HG03139 (cell line): Measurements from ENCODE around the gene TENT4A.
A peak's percentile ranks its signal among the peaks of the same experiment; 100 is the strongest.

Experiments used
- ATAC-seq: cut with Tn5 transposase; IDR thresholded peaks from one replicate; pipeline ENCODE4 v1.9.1; 2021; ENCODE audit not compliant: unreplicated experiment

Gene TENT4A

DNA sequence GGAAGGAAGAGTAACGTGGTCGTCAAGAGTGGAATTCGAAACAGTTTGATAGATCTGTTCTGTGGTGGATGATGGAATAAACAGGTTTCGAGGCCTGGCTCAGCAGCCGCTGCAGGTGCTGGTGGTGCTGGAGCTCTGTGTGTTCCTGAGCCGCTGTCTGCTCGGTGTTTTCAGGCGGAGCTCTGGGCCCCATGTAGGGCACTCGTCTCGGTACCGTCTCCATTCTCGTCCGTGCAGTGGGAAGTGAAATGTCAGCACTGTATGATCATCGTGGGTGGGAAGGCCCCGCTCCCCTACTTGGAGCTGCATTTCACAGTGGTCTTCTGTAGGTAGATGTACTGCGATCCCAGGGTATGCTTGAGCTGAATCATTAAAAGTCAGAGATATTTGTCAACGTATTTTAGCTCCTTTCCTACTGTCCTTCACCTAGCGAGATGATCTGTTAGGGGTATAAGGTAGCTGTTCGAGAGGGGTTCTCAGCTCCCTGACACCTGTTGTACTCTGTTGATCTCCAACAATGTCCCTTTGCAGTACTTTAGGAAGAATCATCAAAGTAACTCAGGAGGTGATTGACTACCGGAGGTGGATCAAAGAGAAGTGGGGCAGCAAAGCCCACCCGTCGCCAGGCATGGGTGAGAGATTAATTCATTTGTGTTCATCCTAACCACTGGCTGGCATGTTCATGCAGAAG is 35.9 kb downstream of the TENT4A start:
- ATAC-seq = no peak

- no peak for ATAC-seq
Observed at GRCh38 chr5:6750142-6750840, 37.1 kb downstream of the TENT4A start.

DNA sequence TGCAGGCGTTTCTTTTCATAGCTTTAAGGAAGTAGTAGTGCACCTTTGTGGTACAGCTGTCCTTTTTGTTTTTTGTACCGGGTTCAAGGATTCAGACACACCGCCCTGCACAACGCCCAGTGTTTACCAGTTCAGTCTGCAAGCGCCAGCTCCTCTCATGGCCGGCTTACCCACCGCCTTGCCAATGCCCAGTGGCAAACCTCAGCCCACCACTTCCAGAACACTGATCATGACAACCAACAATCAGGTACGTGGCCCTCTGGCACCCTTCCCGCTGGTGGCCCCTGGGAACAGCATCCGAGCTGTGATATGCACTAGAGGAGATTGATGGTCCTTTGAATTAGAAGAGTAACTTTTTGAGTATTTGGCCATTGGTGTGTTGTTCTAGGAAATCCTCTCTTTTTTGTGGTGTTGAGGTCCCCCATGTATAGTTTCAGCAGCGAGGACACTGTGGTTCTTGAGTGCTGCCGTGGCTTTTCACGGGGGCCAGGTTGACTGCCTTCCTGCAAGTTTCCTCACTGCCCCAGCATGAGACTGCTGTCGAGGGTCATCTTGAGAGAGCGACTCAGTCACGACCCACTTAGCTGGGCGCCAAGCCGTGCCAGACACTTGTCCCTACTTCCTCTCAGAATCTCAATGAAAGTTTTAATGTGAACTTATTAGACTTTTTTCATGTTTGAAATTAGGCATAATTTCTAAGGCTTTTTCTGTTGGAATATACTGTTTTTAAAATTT is 37.9 kb downstream of the TENT4A start:
- ATAC-seq = no peak

DNA sequence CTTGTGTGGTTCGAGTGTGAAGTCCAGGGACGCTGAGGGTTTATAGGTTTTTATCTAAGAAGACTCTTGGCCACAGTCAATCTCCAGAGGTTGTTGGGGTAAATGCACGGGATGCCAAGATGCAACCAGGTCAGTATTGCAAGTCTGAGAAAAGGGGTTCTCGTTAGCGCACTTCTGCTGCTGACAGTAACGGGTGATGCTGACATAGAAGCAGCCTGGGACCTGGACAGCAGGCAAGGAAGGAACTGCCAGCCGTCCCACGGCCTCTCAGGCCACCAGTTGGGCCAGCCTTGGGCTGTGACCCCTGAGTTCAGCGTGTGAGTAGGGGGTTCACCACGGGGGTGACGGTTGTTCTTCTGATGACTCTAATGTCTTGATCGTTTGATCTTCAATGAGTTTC is 39.0 kb downstream of the TENT4A start:
- no peak for ATAC-seq

GRCh38 chr5:6752782-6753181 is 39.5 kb downstream of the TENT4A start:
- no peak for ATAC-seq

- ATAC-seq = no peak
Observed at GRCh38 chr5:6753851-6754250, 40.6 kb downstream of the TENT4A start.

DNA sequence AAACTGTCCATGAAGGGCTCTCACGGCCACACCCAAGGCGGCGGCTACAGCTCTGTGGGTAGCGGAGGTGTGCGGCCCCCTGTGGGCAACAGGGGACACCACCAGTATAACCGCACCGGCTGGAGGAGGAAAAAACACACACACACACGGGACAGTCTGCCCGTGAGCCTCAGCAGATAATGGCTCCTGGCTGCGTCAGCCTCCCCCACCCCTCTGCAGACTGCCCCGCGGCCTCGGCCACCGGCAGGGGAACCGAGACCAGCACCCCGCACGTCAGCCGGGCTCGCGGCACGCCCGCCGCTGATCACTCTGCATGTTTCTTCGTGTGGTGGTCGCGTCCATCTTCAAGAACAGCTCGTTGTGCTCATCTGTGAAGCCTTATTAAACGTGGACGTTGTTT is 41.5 kb downstream of the TENT4A start:
- no peak for ATAC-seq

DNA sequence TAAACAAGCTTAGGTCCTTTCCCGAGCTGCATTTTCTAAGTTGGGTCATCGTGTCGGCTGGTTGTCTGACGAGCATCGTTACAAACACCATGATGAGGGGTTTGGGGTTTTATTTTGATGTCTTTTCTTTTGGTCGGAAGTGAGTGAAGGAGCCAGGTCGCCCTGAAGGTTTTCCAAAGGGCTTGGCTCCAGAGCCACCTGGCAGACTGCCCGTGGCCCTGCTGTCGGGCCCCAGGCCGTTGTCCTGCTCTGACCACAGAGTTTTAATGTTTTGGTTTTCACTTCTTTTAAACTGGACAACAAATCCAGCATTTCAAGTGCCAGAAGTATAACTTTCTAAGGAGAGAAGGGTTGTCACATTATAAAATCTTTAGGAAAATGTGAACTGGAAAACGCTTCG is 42.3 kb downstream of the TENT4A start:
- no peak for ATAC-seq

DNA sequence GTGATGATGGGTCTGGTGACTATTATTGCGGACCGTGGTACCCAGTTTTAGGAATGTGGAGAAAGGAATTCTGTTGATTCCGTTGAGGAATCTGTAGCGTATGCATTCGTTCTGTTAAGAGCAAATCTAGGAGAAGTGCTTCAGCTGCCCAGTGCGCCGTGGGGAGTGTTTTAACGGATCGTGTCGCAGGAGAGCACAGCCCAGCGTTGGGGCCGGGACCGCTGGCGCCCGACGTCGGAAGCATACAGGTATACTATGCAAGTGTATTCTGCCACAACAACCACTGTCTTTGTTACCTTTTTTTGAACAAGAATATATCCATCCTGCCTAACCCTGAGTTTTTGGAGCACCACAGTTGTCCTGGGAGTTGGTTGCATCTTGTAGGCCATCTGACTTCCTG is 42.7 kb downstream of the TENT4A start:
- no peak for ATAC-seq

DNA sequence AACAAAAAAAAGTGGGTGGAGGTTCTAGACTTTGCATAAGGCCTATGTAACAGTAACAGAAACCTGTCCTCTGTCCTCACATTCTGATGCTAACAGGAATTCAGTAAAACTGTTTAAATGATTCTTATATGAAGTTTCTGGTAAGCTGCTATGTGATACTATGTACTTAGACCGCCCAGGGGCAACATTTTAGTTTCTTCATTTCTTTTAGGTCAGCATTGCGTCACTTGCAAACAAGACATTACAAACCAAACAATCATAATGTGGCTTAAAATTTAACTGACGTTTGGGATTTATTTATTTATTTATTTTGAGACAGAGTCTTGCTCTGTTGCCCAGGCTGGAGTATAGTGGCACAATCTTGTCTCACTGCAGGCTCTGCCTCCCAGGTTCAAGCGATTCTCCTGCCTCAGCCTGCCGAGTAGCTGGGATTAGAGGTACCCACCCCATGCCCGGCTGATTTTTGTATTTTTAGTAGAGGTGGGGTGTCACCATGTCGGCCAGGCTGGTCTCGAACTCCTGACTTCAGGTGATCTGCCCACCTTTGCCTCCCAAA is 44.3 kb downstream of the TENT4A start:
- no peak for ATAC-seq

- ATAC-seq = no peak
Observed at GRCh38 chr5:6758236-6758635, 45.0 kb downstream of the TENT4A start.

DNA sequence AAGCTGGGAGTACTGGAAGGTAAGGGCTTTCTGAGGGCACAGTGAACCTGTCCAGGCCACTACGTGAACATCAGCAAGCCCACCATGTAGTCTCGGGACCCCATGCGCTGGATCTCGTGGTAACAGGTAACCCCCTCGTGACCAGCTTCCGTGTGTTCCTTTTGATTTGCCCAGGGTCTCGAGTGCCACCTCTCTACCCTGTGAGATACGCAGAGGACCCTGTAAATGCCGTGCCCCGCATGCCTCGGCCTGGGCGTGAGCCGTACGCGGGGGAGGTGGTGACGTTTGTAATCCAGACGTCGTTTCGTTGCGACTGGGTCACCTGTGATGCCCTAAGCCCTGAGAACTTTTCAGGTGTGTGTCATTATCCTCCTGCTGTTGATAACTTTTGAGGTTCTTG is 45.5 kb downstream of the TENT4A start:
- ATAC-seq = no peak

DNA sequence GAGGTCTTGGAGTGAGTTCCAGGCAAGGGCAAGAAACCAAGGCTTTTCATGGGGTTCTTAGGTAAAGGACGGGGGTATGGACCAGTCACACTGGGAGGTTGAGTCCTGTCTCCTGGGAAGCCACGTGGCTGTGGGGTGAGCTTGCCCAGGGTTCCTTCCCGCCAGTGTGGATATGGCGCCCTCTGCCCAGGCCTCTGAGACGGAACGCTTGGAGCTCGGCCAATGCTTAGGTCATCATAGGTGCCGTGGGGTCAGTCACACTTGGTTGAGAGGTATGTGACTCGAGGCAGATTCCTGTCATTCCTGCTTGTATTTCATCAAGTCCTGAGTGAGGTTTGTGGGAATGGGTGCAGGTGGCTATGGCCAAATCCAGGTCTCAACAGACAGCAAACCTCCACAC is 46.2 kb downstream of the TENT4A start:
- no peak for ATAC-seq

DNA sequence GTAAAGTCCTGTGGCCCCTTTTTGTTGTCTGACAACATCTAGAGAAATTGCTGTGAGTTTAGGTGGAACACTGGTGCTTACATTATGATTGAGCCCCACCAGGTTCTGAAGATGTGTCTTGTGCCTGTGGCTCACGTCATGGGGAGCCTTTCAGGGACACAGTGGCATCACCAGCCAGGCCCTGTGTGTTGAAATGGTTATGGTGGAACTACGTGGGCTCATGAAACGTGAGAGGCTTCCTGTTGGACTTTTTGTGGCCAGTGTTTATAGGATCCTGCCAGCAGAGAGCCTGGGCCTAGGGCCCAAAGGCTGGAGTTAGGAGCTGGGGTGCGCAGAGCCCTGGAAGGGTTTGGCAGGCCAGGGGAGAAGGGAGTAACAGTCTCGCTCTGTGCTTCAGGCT is 46.8 kb downstream of the TENT4A start:
- ATAC-seq = no peak

- no peak for ATAC-seq
Observed at GRCh38 chr5:6760686-6761085, 47.5 kb downstream of the TENT4A start.

DNA sequence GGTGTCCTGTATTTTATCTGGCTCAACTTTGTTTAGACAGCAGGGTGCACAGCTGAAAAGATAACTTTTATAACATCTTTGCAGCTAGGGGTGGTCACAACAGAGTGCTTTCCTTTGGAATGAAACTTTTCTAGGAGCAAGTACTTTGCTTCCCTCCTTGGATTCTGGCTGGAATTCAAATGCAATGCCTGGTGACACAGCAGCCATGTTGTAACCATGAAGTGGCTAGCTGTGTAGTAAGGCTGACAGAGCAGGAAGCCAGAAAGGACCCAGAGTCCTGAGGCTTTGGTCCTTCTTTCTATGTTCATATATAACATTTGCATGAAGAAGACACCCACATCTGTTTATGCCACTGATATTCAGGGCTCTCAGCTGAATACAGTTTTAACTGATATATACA is 48.1 kb downstream of the TENT4A start:
- ATAC-seq = no peak

GRCh38 chr5:6762116-6762515 is 48.9 kb downstream of the TENT4A start:
- ATAC-seq = no peak

GRCh38 chr5:6762697-6763096 is 49.5 kb downstream of the TENT4A start:
- ATAC-seq = no peak

- no peak for ATAC-seq
Observed at GRCh38 chr5:6763191-6763590, 50.0 kb downstream of the TENT4A start.

DNA sequence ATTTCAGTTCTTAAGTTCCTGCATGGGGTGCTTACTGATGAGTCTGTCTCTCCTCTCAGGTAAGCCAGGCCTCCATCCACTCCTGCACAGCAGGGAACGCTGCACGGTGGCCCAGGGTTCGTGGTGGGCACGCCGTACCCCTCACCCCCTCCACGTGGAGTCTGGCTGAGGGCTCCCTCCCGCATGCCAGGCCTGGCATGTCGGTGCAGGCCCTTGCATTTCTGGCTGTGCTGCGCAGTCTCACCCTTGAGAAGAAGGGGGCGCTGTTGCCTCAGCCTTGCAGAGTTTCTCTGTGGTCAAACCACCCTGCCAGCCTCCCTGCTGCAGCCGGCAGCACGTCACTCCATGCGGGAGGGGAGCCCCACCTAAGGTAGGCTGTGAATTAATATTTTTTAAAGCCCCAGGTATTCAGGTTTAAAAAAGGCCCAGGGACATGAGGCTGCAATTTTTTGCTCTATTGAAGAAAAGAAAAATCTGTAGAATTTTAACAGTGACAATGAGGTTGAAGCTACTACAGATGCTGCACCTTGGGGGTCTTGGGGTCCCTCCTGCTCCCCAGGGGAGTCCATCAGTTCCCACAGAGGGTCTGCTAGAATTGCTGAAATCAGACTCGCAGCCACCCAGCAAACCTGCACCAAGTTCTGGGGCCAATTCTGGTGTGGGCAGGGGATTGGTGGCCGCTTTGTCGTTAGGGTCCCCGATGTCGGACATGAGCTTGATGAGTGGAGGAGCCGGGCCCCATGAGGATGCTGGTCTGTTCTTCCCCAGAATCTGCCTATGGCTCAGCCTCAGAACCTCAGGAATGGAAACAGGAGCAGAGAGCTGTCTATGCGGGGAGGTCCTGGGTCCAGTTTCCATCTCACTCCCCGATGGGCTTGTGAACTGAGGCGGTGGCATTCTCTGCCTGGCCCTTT is 52.6 kb downstream of the TENT4A start:
- ATAC-seq = peak; percentile 79

DNA sequence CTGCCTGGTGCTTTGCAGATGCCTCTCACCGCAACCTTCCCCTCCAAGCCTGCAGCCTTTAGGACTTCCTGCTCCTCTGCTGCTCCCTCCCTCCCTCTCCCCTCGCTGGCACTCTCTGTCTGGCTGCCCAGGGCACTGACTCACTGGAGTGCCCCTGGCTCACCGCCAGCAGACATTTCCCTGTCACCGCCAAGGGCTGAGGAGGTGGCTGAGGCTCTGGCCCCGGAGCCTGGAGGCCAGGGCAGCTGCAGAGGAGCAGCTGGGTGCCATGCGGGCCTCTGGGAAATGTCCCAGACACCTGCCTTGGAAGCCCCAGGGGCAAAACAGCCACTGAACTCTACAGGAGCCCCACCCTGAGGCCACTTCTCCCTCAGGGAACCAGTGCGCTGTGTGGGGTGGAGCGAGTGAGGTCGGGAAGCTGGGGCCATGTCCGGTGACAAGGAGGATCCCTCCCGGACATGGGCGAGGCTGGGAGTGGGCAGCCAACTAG is 53.4 kb downstream of the TENT4A start:
- peak; percentile 41 for ATAC-seq
